GM21737 (cell line): Measurements from ENCODE around the gene NT5DC3.
"Not testable (repeated sequence)": the region's sequence is repeated elsewhere in the genome, so short reads cannot be mapped to it uniquely, and the experiment has no call there.

ENCODE experiments used
- ATAC-seq: cut with Tn5 transposase; IDR thresholded peaks from one replicate; pipeline ENCODE4 v1.9.1; 2021; ENCODE audit warnings: mild to moderate bottlenecking, moderate library complexity; ENCODE audit not compliant: unreplicated experiment

The NT5DC3 gene

DNA sequence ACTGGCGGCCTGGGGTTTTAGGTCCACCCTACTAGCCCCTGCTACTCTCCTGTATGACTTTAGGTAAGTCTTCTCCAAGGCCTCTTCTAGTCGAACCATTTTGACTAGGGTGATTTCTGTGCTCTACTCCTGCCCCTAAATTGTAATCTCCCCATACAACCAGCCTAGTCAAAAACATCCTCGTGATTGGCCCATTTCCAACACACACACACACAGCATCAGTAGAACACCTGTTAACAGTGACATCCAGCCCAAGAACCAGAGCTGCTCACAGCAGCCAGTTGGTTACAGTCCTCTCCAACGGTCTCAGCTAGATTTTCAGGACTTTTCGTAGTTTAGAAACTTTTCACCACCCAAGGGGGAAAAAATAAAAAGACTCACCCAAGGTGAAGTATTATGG lies 30.9 kb downstream of the NT5DC3 start:
- no peak for ATAC-seq

DNA sequence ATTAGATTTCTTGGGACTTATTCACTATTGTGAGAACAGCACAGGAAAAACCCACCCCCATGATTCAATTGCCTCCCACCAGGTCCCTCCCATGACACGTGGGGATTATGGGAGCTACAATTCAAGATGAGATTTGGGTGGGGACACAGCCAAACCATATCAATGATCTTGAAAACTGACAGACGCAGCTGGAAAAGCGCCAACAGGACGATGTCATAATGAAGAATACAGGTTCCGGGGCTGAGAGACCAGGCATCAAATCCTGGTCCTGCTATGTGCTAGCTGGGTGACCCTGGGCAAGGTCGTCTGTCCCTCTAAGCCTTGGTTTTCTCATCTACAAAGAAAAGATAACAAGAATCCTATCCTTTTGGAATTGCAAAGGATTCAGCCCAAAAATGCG lies 31.4 kb downstream of the NT5DC3 start:
- not testable (repeated sequence) for ATAC-seq

DNA sequence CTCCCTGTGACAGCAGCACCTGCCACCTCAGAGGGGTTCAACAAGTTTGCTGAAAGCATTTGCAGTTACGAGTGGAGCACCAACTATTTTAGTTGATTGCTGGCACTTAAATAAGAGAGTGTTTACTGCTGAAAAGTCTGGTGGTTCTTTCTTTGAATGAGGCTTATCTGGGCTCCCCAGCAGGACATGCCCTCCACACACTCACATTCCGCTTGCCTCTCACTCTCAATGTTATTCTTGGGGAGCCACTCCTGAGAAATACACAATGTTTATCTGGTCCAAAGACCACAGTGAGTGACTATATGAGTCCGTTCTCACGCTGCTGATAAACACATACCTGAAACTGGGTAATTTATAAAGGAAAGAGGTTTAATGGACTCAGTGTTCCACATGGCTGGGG lies 31.9 kb downstream of the NT5DC3 start:
- no peak for ATAC-seq

DNA sequence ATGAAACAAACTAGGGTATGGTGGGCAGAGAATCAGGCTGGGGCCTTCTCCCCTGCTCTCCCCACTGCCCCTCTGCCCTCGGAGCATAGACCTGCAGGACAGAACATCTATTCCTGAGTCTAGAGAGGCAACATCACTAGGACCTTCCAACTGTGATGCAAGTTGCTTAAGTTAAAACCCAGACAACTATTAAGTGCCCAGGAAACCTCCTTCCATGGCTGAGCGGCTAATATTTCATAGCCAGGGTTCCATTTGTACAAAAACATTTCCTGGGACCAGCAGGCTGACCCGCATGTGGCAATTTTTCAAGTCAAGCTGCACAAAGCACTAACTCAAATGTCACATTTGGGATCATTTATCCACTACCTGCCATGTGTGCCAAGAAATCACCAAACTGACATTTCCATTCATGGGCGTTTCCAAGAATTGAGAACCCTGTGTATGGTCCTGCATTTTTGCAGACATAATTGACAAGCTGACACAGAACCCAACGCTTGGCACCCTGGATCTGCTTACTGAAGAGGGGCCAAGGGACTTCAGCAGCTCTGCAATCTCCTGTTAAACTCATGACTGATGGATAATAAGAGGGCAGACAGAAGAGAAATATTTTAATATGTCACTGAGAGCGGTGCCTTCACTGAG lies 32.7 kb downstream of the NT5DC3 start:
- no peak for ATAC-seq

DNA sequence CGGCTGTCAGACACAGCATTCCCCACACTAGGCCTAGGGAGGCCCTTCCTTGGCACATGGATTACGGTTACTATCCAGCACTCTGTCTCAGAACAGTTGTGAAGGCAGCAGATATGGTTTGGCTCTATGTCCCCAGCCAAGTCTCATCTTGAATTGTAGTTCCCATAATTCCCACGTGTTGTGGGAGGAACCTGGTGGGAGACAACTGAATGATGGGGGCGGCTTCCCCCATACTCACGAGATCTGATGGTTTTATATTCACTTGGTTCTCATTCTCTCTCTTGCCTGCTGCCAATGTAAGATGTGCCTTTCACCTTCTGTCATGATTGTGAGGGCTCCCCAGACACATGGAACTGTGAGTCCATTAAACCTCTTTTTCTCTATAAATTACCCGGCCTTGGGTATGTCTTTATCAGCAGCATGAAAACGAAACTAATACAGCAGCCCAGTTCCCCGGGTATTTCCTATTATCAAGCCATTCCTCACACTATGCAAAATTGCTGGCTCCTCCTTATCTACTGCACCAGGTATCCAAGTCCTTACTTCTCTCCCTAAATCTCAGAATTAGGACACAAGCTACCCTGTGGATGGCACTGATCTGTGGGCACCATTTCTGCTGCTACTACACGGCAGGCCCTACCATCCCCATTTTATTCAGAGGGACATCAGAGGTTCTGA lies 33.3 kb downstream of the NT5DC3 start:
- ATAC-seq = no peak

DNA sequence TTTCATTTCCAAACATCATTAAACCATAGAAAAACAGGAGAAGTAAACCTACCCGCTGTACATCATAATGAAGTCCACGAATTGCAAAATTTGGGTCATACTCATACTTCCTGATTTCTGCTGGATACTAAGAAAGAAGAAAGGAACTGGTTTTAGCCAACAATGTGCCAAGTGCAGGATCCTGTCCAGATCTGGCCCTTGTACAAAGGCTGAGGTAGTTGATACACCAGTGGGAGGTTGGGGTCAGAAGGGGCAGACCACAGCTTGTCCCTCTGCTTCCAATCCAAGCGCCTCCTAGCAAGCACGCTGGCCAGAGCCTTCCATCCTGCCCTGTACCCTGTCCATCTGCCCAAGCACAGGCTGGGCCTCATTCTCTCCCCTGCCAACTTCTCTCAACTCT lies 34.2 kb downstream of the NT5DC3 start:
- no peak for ATAC-seq

DNA sequence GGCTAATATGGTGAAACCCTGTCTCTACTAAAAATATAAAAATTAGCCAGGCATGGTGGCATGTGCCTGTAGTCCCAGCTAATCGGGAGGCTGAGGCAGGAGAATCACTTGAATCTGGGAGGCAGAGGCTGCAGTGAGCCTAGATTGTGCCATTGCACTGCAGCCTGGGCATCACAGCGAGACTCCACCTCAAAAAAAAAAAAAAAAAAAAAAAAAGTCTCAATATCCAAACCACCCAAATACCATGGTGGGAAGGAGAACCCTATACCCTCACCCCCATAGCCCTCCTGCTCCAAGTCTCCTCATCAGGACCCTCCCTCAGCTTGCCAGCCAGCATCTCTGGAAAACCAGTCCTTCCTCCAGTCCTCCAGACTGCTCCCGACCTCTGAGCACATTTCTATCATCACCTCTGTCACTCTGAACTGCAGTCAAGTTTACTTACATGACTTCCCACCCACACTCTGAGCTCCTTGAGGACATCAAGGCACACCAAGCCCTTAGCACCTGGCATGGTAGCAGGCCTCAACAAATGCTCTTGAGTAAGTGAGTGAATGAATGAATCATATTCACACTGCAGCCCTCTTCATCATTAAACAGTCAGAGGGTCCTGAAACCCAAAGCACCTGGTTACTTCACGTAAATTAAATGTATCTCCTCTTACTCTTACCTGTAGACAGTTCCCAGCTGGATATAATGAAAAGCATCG lies 35.2 kb downstream of the NT5DC3 start:
- no peak for ATAC-seq

DNA sequence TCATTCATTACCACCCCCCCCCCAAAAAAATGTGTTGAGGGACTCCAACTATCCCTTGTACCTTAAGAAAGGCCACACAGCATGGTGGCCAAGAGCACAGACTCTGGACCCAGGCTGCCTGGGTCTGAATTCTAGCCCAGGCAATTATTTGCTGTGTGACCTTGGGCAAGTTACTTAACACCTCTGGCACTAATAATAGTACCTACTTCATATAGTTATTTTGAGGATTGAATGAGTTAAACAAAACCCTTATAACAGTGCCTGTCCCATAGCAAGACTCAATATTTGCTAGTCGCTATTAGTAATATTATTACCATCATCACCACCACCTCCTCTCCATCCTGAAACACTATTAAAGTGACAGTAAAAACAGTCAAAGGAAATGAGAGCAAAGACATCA lies 37.2 kb downstream of the NT5DC3 start:
- ATAC-seq = no peak

DNA sequence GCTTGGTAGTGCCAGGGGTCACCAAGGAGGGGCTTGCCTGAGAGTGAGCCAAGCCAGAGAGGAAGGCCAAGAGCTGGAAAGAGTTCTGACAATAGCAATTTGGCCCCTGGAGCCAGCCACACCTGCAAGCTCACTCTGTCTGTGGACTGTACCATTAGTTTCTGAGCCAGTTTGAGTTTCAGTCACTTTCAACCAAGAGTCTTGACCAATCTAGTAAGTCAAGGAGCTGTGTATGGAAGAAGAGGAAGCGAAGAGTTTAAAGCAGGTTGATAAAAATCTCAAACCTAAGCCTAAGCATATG lies 38.5 kb downstream of the NT5DC3 start:
- ATAC-seq = no peak

DNA sequence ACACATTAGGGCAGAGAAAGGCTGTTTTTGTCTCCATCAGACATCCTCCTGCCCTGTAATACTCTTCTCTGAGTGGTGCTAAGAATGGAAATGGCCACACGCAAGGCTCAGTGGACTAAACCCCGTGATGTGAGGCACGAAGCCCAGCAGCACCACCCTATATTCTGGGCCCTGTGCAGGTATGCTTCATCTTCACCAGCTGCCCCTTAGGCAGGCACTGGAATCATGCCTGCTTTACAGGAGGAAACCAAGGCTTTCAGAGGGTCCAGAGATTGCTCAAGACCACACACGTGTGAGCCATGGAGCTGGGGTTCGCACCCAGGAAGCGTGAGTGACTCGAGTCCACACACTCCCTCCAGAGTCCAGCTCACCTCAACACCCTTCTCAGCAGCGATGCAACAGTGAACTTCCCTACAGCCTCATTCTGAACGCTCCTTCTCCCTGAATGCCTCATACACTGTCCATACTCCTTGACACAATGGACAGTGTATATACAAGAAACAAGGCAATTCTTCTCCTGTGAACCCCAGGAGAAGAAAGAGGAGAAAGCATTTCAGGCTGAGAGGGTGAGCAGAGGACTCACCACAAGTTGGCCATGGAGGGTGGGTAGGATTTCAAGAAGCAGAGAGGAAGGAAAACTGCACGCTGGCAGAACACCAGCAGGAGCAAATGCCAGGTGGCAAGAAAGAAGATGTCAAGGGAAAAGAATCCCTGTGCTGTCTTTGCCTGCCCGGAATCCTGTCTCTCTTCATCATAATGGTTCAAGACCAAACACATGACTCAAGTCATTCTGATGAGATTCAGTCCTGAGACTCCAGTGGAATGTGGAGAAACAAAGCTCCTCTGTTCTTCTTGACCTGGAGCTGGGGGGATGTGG lies 39.1 kb downstream of the NT5DC3 start:
- no peak for ATAC-seq

DNA sequence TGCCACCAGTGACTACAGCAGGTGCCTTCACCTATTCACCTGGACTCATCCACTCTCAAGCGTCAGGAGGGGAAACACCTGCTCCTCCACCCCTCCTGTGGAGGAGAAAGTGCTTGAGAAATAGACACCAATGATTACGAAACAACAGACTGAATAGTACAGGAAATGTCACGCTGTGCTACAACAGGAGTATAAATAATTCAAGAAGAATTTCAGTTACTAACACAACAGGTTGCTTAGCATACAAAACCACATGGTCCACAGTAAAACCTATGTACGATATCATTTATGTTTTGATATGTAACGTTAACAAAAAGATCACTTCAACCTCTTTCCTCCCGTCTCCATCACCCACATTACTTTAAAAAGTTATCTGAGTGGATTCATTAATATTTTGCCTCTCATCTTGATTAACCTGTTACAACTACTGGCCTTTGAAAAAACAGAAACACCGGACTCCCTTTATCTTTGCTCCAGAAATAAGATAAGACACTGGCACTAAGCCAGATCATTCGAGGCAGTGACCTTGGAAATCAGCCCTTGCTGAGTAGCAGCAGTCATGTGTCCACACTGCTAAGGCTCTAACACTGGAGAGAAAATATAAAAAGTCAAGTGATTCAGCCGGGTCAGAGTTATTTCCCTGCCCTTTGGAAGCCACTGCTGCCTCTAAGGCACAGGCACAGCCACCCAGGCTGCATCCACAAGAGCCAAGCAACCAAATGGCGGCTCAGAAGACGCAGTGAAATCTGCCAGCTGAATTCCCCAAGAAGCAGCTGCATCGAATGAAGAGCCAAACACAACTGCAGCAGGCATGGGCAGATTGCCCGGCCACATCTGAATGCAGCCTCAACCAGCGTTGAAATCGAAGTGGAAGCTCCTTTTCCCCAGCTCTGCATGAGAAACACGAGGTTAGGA lies 40.9 kb downstream of the NT5DC3 start:
- no peak for ATAC-seq

DNA sequence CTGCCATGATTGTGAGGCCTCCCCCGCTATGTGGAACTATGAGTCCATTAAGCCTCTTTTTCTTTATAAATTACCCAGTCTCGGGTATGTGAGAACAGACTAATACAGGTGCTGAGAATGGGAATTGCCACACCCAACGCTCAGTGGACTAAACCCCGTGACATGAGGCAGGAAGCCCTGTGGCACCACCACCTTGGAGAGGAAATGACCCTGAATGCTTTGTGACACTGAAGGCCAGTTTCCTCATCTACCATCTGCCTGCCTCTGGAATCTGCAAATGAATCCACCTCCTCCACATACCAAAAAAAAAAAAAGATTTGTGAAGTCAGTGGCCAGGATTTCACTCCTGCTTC lies 41.6 kb downstream of the NT5DC3 start:
- no peak for ATAC-seq

DNA sequence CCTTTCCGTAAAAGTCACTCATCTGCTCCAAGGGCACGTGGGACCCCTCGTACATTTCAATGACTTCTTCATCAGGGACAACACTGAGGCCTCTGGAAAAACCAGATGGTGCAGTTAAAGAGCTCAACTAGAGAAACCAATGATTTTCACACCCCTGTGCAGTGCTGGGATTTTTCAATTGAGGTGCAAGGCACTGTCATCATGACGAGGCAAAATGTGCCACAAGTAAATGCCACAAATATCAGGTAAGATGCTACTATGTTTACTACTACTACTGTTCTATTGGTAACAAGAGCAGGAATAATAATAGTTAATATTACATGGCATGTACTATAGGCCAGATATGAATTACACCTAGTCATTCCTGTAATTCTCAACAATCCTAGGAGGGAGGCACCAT lies 42.4 kb downstream of the NT5DC3 start:
- no peak for ATAC-seq

DNA sequence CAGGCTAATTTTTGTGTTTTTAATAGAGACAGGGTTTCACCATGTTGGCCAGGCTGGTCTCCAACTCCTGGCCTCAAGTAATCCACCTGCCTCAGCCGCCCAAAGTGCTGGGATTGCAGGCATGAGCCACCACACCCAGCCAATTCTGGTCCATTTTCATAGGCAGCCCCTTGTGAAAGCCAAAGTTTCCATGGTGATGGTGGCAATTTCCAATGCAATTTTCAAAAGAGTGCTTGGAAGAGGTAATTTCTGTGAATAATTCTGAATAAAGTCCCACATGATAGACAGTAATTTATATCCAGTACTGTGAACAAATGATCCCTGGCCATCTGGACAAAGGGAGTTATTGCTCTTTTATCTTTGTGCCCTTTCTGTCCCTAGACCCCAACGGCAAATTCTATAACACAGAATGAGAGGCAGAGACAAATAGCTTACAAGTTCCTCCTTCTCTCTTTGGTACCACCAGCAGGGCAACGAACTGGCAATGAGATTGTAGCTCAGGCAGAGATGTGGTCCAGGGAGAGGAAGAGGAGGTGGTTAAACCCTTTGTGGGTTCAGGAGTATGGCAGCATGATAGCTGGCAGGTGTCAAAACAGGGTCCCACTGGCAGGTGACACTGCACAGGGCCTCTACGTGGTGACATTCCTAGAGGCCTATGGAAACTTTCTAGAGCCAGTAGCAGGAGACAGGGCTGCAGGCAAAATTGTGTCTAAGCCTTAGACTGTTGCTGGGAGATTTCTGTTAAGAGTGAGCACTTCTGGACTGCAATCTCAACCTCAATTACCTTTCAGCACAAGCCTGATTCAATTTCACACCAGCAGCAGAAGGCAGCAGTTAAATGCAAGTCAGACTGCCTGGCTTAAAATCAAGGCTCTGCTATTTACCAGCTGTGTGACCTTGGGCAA lies 46.5 kb downstream of the NT5DC3 start:
- no peak for ATAC-seq

DNA sequence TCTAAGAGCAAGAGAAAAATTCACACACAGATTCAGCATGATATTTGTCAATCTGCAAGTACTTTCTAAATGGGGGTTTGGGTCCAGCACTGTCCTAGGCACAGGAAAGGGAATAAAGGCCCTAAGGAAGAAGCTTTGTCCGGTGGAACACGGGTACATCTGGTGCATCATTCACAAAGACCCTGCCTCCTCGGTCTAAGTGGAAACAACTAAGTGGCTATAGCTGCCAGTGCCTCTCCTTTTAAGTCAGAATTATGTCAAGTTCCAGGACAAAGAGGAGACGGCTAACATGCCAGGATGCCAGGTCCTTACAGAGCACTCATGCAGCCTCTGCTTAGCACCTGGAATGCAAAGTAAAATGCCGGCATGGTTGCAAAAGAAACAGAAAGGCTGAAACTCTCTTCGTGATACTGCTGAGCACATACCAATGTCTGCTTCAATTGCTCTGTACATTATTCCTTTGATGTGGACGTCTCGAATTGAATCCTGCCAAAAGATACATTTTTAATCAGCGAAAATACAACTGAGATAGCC lies 47.5 kb downstream of the NT5DC3 start:
- ATAC-seq = no peak

DNA sequence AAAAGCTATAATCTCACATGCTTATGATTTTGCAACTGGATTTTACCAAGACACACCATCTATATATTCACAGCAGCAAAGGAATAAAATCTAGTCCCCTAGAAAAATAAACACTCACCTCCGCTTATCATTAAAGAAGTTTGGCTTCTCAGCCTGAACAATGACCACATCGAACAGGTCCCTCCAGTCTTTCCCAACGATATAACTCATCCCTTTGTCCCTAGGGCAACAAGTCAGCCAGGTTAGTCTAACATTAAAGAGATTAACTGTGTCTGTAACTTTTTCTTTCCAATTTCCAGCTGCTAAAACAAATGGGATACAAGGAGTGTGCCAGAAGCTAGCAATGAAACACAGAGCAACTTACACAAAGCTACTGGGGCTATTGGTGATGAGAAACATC lies 48.0 kb downstream of the NT5DC3 start:
- no peak for ATAC-seq

DNA sequence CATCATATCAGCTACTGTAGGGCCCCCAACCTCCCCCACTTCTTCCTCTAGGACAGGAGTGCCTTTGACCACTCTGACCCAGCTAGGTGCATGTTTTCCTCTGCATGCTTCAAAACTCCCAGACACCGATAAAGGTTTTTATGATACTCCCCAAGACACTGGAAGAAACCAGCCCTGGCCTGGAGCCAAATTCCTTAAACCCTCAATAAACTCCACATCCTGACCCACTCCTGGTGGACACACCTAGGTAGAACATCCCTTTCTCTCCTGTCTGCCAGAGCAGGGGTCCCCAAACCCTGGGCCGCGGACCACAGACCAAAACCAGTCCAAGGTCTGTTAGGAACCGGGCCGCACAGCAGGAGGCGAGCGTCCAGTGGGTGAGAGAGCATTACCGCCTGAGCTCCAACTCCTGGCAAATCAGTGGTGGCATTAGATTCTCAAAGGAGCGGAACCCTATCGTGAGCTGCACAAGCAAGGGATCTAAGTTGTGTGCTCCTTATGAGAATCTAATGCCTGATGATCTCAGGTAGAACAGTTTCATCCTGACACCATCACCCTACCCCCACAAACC lies 49.6 kb downstream of the NT5DC3 start:
- ATAC-seq = no peak

DNA sequence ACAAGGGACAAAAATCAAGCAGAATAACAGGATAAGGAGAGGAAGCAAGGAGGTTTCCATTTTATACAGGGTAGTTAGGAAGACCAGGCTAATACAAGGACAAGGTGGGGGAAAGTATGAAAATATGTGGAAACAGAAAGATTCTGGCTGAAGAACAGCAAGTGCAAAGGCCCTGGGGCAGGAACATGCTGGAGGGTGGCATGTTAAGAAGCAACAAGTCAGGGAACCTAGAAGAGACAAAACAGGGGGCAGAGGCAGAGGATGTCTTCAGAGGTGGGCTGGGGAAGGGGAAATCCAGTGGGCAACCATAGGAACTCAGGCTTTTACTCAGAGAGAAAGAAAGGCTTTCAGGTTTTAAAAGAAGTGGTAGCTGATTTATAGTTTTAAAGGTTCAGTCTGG lies 54.8 kb downstream of the NT5DC3 start:
- no peak for ATAC-seq
